Activated CD4-positive, alpha-beta T cell treated with anti-CD3 and anti-CD28 coated beads, Interleukin-10, Interleukin-2, amounts not matched to agents 100 ng/mL and 50 ng/mL, durations not matched to agents 16 hours and 8 hours (primary cell): ENCODE results near the gene LYZL2.
"Not testable (repeated sequence)": the region's sequence is repeated elsewhere in the genome, so short reads cannot be mapped to it uniquely, and the experiment has no call there.

ENCODE experiments used
- DNase-seq: peaks from one replicate; pipeline ENCODE4 v3.0.0-alpha.2; 2020

The LYZL2 gene

DNA sequence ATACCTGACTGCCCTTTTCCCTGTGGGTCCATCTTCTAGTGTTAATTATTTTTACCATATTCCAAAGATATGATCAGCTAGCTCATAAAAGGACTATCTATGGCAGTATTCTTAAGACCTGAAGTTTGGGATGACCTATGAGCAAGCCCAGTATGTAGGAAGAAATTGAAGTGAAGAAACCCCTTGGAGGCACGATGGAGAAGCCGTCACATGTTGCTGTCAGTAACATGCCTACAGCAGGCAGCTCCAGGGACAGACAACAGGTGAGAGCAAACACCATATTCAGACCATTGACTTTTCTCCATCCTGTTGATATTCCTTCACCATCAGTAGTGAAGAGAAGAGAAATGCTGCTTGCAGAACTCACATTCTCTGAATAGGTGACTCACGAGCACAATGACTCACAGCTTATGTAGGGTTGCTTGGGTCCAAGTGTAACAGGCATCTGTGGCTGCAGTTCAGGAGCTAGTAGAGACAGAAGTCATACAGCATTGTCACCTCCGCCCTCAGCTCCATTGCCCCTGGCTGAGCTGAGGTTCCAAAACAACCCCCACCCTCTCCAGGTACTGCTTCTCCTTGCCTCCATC is 8.4 kb upstream of the LYZL2 start:
- DNase-seq: peak; percentile 71

DNA sequence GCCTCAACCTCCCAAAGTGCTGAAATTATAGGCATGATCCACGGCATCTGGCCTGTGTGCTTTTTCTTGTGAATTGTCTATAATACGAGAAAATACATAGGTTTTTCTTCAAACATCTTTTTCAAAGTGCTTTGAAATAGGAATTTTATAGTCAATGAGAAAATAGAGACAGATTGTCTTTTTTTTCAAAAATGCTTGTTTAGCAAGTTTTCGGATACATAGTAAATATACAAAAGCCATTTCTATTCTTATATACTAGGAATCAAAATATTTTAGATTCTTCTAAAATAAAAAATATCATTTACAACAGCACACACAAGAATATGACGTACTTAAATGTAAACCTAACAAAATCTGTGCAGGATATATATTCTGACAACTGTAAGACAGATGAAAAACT is 1.6 kb upstream of the LYZL2 start:
- no peak for DNase-seq

DNA sequence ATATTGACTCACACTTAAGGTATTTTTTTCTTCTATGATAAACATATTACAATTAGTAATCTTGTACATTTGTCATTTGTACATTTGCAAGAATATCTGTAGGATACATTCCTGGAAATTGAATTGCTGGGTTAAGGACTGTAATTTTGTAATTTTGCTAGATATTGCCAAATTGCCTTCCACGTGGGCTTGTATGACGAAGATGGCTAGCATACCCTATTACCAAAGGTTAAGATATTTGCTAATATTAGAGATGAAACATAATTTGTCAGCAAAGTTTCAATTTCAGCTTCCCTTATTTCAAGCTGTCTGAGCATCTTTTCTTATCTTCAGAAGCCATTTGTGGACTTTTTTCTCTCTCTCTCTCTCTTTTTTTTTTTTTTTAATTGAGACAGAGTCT is 1.0 kb upstream of the LYZL2 start:
- no peak for DNase-seq

DNA sequence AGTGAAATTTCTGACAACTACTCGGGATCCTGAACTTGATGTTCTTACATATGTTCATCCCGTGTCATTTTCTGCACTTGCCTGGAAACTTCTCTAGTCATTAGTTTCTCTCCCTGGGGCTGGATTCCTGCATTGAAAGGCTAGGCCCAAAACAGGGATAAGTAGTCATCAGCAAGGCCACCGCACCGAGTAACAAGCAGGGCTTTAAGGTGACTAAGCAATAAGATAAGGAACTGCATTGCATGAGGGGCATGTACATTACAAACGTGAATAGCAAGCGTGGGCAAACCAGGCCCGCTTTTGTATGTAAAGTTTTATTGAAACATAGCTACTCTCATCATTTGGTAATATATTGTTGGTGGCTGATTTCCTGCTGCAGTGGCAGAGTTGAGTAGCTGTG is 977 bp downstream of the LYZL2 start:
- DNase-seq: not testable (repeated sequence)

GRCh38 chr10:30626837-30627236 is 2.7 kb downstream of the LYZL2 start:
- not testable (repeated sequence) for DNase-seq

GRCh38 chr10:30626196-30626595 is 3.4 kb downstream of the LYZL2 start:
- not testable (repeated sequence) for DNase-seq

GRCh38 chr10:30625080-30625479 is 4.5 kb downstream of the LYZL2 start:
- no peak for DNase-seq

- DNase-seq: no peak
Measured at GRCh38 chr10:30619966-30620365, 9.6 kb downstream of the LYZL2 start.

DNA sequence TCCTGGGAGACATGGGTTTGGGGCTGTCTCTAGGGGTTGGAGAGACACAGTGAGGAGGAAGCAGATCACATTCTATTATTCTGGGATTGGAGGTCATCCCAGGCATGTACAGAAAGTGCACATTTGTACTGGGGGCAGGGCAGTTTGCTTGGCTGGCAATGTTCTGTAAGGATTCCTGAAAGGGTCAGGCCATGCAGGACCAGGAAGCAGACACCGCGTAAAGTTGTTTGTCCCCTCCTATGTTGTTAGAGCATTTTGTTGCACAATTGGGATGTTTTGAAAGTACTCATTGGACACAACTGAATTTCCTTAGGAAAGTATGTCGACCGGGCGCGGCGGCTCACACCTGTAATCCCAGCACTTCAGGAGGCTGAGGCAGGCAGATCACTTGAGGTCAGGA is 12.5 kb downstream of the LYZL2 start:
- DNase-seq: no peak

DNA sequence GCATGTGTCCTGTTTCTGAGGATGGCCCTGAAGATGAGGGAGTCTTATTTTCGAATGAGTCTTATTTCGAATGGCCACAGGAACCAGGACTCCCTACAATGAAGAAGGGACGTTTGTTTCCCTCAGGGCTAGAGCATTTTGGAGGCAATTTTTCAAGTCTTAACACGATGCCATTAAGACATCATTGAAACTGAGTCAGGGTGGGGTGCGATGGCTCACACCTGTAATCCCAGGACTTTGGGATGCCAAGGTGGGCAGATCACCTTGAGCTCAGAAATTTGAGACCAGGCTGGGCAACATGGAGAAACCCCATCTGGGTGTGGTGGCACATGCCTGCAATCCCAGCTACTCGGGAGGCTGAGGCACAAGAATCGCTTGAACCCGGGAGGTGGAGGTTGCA is 18.5 kb downstream of the LYZL2 start:
- DNase-seq: not testable (repeated sequence)

GRCh38 chr10:30607814-30608213 is 21.7 kb downstream of the LYZL2 start:
- DNase-seq: no peak

- no peak for DNase-seq
Measured at GRCh38 chr10:30606313-30606712, 23.2 kb downstream of the LYZL2 start.

GRCh38 chr10:30605341-30606121 is 24.0 kb downstream of the LYZL2 start:
- not testable (repeated sequence) for DNase-seq

DNA sequence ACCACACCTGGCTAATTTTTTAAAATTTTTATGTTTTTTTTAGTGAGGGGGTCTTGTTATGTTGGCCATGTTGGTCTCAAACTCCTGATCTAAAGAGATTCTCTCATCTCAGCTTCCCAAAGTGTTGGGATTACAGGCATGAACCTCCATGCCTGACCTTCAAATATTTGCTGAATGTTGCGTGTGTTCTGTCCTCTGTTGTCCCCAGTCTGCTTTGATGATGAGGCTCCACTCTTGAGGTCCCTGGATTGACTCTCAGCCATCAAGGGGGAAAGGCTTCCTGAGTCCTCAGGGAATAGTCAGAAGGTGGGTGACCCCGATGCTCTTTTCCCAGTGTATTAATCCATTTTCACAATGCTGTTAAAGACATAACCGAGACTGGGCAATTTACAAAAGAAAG is 26.0 kb downstream of the LYZL2 start:
- no peak for DNase-seq

GRCh38 chr10:30602747-30603146 is 26.8 kb downstream of the LYZL2 start:
- DNase-seq: no peak

DNA sequence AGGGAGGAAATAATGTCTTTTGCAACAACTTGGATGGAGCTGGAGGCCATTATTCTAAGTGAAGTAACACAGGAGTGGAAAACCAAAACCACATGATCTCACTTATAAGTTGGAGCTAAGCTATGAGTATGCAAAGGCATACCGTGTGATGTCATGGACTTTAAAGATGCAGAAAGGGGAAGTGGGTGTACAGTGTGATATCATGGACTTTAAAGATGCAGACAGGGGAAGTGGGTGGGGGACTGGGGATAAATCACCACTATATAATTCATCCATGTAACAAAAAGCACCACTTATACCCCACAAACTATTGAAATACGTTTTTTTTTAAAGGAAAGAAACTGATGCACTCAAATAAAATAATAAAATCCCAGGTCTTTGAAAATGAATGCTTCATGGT is 29.5 kb downstream of the LYZL2 start:
- no peak for DNase-seq

- no peak for DNase-seq
Measured at GRCh38 chr10:30598105-30598776, 31.3 kb downstream of the LYZL2 start.

GRCh38 chr10:30597433-30597824 is 32.1 kb downstream of the LYZL2 start:
- not testable (repeated sequence) for DNase-seq

DNA sequence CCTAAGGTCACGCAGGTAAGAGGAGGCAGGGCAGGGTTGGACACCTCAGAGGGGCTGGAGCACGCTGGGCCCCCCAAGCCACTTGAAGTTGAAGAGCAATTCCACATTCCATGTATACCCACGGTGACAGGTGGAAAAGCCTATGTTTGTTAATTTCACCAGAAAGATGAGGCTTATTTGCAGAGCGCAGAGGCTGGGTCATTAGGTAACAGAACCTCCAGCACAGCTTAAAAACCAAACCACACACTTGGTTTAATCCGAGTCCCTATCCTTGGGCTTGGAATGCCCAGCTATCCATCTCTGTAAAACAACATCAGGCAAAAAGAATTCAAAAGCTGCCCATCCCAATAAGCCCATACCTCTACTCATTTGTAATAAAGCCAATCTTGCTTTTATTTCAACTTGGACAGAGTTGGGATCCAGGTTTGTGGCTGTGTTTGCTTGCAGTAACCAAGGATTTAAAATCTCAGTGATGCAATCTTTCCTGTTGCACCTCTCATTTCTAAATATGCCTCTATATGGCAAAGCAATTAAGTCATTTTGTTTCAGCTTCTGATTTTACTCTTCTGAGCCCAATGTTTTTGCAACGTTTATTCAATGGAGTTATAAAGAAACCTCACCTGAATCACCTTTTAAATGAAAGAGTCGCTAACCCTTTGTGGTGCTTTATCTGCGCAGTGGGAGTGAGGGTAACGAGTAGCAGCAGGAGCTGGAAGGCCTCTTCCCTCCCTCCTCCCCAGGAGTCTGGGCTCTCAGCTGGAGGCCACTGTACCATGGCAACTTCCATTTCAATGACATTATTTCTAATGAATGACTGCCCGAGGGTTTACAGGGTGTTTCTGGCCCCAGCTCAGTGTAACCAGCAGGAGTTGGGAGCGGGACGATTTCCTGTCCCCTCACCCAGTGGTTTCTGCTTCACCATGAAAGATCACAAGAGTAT is 32.8 kb downstream of the LYZL2 start:
- not testable (repeated sequence) for DNase-seq

DNA sequence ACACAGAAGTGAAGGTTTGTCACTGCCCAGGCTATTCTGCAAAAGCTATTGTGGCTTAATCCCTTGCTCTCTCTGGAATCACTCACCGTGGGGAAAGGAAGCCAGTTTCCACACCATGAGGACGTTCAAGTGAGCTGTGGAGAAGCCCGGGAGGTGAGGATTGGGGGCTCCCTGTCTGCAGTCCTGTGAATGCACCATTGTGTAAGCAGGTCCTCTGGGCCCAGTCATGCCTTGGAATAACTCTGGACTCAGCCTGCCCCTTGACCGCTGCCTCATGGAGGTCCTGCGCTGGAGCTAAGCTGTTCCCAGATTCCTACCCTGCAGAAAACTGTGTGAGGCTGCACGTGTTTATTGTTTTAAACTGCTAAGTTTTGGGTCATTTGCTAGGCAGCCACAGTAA is 33.5 kb downstream of the LYZL2 start:
- DNase-seq: no peak

DNA sequence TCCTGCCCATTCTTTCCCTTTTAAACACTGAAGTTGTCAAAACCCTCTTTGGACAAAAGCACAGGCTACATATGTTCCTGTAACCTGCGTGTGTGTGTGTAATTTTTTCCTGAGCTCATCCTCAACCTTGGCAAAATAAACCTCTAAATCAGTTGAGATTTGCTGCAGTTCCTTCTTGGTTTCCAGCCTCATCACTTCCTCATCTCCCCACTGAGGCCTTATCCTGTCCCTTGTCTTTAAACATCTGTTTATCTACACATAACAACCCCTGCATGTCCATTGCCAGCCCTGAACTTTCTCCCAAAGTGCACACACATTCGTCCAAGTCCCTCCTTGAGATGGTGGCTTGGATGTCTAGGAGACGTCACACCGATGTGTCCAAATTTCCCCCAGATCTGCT is 35.5 kb downstream of the LYZL2 start:
- no peak for DNase-seq

- not testable (repeated sequence) for DNase-seq
Measured at GRCh38 chr10:30592770-30593169, 36.8 kb downstream of the LYZL2 start.

GRCh38 chr10:30591249-30591670 is 38.3 kb downstream of the LYZL2 start:
- DNase-seq: peak; percentile 64
